Eye (tissue), 1 donor: Measurements from ENCODE around the gene C11orf91.
"Not testable (repeated sequence)": the region's sequence is repeated elsewhere in the genome, so short reads cannot be mapped to it uniquely, and the experiment has no call there.

Source experiments
- DNase-seq: peaks from one replicate; pipeline ENCODE4 v3.0.0-alpha.2; 2015

Gene C11orf91

GRCh38 chr11:33721426-33721825 is 20.8 kb upstream of the C11orf91 start:
- DNase-seq: no peak

- no peak for DNase-seq
These were observed 19.0 kb upstream of the C11orf91 start for GRCh38 chr11:33719587-33719986.

GRCh38 chr11:33718440-33718839 is 17.8 kb upstream of the C11orf91 start:
- DNase-seq: no peak

GRCh38 chr11:33716243-33716642 is 15.6 kb upstream of the C11orf91 start:
- DNase-seq: no peak

- no peak for DNase-seq
These were observed 13.3 kb upstream of the C11orf91 start for GRCh38 chr11:33713856-33714398.

- no peak for DNase-seq
These were observed 12.7 kb upstream of the C11orf91 start for GRCh38 chr11:33713151-33713855.

GRCh38 chr11:33712436-33712835 is 11.8 kb upstream of the C11orf91 start:
- DNase-seq: no peak

- DNase-seq: no peak
These were observed 8.8 kb upstream of the C11orf91 start for GRCh38 chr11:33709466-33709865.

- DNase-seq: no peak
These were observed 8.4 kb upstream of the C11orf91 start for GRCh38 chr11:33708985-33709384.

GRCh38 chr11:33707831-33708230 is 7.2 kb upstream of the C11orf91 start:
- not testable (repeated sequence) for DNase-seq

GRCh38 chr11:33706966-33707365 is 6.3 kb upstream of the C11orf91 start:
- no peak for DNase-seq

- no peak for DNase-seq
These were observed 5.9 kb upstream of the C11orf91 start for GRCh38 chr11:33706546-33706945.

- DNase-seq: no peak
These were observed 3.8 kb upstream of the C11orf91 start for GRCh38 chr11:33704240-33705002.

- DNase-seq: no peak
These were observed 3.2 kb upstream of the C11orf91 start for GRCh38 chr11:33703788-33704187.

- DNase-seq: no peak
These were observed 2.6 kb upstream of the C11orf91 start for GRCh38 chr11:33703234-33703633.

GRCh38 chr11:33701302-33702230 is 940 bp upstream of the C11orf91 start:
- DNase-seq: no peak

- no peak for DNase-seq
These were observed 544 bp downstream of the C11orf91 start for GRCh38 chr11:33700063-33700501.

GRCh38 chr11:33699515-33700062 is 1.0 kb downstream of the C11orf91 start:
- DNase-seq: no peak

GRCh38 chr11:33698921-33699320 is 1.7 kb downstream of the C11orf91 start:
- no peak for DNase-seq

GRCh38 chr11:33697997-33698396 is 2.6 kb downstream of the C11orf91 start:
- no peak for DNase-seq

GRCh38 chr11:33696931-33697638 is 3.5 kb downstream of the C11orf91 start:
- DNase-seq: no peak

- no peak for DNase-seq
These were observed 4.2 kb downstream of the C11orf91 start for GRCh38 chr11:33696411-33696810.
